Amniotic stem cell (primary cell): ENCODE measurements around the gene POLE.
A peak's percentile ranks its signal among the peaks of the same experiment; 100 is the strongest.

ENCODE experiments used
- DNase-seq: peaks from one replicate; lab custom pipeline; 2025; lab: John Stamatoyannopoulos, UW

Gene POLE

GRCh38 chr12:132631666-132632065 is 55.5 kb downstream of the POLE start:
- DNase-seq, result no peak

GRCh38 chr12:132630672-132631071 is 56.5 kb downstream of the POLE start:
- DNase-seq, result no peak

DNA sequence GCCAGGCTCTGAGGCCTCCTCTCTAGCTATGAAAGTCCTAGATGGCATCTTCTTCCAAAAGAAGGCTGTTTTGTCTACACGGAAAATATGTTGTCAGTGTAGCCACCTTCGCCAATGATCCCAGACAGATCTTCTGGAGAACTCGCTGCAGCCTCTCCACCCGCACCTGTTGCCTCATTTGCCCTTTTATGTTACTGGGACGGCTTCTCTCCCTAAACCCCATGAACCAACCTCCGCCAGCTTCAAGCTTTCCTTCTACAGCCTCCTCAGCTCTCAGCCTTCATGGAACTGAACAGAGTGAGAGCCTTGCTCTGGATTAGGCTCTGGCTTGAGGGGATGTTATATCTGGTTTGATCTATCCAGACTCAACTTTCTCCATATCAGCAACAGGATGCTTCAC is 57.8 kb downstream of the POLE start:
- DNase-seq, result no peak

- no peak for DNase-seq
Measured at GRCh38 chr12:132625731-132626430, 61.3 kb downstream of the POLE start.

GRCh38 chr12:132624910-132625630 is 62.1 kb downstream of the POLE start:
- DNase-seq, result no peak

GRCh38 chr12:132624186-132624855 is 62.8 kb downstream of the POLE start:
- DNase-seq, result no peak

- no peak for DNase-seq
Measured at GRCh38 chr12:132623072-132623869, 63.9 kb downstream of the POLE start.

GRCh38 chr12:132622437-132623071 is 64.6 kb downstream of the POLE start:
- DNase-seq, result peak; percentile 46

GRCh38 chr12:132621657-132622435 is 65.3 kb downstream of the POLE start:
- no peak for DNase-seq

DNA sequence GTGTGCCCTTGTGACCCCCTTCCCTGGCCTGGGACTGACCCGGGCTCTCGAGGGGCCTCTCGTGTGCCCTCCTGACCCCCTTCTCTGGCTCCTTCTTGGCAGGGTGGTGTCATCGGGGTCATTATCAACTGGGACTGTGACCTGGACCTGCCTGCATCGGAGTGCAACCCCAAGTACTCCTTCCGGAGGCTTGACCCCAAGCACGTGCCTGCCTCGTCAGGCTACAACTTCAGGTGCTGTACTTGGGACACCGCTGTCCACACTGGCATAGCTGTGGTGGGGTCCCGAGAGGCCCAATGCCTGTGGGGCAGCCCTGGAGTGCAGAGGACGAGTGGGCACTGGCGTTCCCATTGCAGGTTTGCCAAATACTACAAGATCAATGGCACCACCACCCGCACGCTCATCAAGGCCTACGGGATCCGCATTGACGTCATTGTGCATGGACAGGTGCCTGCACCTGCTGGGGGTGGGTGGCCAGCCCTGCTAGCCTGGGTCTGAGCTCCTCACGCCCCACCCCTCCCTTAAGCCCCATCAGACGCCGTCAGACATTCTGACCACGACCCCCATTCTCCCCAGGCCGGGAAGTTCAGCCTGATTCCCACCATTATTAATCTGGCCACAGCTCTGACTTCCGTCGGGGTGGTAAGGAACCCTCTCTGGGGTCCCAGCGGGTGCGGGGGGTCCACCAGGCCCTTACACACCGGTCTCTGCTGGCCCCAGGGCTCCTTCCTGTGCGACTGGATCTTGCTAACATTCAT is 66.1 kb downstream of the POLE start:
- no peak for DNase-seq

DNA sequence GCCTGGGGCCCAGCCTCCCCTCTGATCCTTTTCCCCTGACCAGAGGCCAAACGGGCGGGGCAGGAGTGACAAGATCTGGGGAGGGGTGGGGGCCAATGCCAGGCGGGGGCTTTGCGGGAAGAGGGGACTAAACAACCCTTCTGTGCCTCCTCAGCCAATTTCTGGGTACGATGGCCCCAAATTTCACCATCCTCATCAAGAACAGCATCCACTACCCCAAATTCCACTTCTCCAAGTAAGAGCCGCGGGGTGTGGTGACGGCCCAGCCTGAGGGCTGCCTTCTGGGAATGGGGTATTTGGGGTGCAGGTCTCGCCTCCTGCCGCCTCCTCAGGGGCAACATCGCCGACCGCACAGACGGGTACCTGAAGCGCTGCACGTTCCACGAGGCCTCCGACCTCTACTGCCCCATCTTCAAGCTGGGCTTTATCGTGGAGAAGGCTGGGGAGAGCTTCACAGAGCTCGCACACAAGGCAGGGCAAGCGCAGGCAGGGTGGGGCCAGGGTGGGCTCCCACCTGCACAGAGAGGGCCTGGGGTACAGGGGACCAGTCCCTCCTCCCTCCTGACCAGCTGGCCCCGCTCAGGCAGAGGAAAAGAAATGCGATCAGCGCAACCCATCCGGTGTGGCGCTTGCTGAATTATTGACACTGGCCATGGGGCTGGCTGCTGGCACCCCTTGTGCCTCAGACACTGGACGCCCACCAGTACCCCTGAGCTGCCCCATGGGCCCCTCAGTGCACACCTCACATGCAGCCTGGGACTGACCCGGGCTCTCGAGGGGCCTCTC is 66.8 kb downstream of the POLE start:
- no peak for DNase-seq

GRCh38 chr12:132619386-132620112 is 67.6 kb downstream of the POLE start:
- no peak for DNase-seq

GRCh38 chr12:132619071-132619385 is 68.1 kb downstream of the POLE start:
- DNase-seq, result no peak

GRCh38 chr12:132618683-132619043 is 68.5 kb downstream of the POLE start, which contains the start of gene P2RX2:
TSS of gene P2RX2 (plus strand) at chr12:132618776. CDS start at chr12:132618817, 41 bp downstream.
- no peak for DNase-seq

DNA sequence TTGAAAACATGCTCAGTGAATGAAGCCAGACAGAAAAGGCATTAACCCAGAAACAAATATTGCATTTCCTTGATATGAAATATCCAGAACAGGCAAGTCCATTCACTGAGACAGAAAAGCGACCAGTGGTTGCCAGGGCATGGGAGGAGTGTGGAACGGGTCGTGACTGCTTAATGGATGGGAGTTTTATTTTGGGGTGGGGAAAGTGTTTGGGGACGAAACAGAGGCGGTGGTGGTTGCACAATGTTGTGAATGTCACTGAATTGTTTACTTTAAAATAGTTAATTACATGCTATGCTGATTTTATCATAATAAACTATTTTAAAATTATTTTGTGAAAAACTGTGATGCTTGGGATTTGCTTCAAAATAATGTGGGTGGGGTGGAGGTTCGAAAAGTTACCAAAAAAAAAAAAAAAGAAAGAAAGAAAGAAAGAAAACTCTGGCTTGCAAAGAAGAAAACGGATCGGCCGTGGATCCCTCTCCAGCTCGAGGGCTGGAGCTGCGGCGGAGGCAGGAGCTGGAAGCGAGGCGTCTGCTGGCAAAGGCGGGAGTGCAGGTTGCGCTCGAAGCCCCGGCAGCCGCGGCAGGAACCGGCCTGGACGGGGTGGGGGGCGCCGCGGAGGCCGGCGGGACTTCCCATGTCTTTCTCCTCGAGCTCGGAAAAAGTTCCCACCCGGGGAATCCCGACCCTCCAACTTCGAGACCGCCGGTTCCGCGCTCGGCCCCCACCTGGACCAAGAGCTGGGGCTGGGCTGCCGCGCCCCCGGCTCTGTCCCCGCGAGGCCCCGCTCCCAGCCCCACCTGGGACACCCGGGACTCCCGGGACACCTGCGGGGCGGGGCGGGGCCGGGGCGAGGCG is 69.1 kb downstream of the POLE start:
- DNase-seq, result no peak

DNA sequence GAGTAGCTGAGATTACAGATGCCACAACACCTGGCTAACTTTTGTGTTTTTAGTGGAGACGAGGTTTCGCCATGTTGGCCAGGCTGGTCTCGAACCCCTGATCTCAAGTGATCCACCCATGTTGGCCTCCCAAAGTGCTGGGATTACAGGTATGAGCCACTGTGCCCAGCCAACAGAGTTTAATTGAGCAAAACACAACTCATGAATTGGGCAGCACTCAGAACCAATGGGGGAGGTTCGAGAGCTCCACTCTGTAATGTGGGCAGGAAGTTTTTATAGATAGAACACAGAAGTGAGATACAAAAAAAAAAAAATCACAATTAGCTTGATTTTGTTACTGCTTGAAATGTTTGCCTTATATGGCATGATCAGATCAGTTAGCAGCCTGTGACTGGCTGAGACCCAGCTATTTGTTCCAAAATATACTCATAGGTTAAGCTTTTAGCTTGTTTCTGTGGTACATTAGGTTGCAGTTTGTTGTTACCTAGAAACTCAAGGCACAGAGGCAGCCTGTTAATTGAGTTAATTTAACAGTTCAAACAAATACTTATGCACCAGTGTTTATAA is 69.9 kb downstream of the POLE start:
- no peak for DNase-seq

DNA sequence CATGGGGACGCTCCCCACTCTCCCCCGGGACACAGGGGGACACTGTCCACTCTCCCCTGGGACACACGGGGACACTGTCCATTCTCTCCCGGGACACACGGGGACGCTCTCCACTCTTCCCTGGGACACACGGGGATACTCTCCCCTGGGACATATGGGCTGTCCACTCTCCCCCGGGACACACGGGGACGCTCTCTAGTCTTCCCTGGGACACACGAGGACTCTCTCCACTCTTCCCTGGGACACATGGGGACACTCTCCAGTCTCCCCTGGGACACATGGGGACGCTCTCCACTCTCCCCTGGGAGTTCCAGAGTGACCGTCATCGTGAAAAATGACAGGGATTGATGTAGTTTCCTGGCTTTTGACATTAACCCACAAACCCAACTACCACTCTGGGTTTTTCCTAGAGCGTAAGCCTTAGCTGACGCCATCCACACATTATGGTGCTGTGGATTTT is 71.5 kb downstream of the POLE start:
- no peak for DNase-seq
